PC-9 (cell line): ENCODE data around the gene ADORA2B.

ENCODE experiments used
- EZH2 ChIP-seq: fragments of 200-600 bp; sonication (generic); IDR thresholded peaks from 2 replicates; pipeline ENCODE4 v1.8.0; 2017; ENCODE audit warnings: antibody characterized with exemption, low read depth
- TF ChIP-seq, protein P1 (sequence below): fragments of 200-600 bp; sonication (generic); conservative IDR thresholded peaks from 2 replicates; pipeline ENCODE4 v1.6.1; 2017; ENCODE audit warnings: mixed run types, antibody characterized with exemption, mild to moderate bottlenecking, moderate library complexity

DNA sequence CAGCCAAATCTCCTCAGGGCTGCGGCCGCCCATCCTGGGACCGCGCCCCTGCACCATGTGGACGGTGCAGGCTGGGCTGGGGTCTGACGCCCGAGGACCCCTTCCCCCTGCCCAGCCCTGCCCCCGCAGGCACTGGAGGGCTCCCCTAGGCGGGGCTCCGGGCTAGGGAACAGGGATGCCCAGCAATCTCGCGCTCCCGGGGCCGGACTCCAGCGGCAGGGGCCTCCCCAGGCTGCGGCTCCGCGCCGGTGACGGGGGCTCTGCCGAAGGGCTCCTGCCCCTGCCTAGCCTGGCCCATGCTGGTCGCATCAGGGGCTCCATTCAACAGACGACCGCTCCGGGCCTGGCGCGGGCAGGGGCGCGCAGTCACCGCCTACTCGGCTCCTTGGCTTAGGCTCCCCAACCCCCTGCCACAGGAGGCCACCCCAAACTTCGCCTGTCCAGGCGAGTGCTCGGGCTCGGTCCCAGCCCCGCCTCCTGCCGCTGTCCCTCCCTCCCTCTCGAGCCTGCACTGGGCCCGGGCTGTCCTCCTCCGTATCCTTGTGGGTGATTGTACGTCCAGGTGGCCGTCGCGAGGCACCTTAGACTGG lies 27.4 kb upstream of the ADORA2B start:
- TF ChIP-seq, protein P1, sequence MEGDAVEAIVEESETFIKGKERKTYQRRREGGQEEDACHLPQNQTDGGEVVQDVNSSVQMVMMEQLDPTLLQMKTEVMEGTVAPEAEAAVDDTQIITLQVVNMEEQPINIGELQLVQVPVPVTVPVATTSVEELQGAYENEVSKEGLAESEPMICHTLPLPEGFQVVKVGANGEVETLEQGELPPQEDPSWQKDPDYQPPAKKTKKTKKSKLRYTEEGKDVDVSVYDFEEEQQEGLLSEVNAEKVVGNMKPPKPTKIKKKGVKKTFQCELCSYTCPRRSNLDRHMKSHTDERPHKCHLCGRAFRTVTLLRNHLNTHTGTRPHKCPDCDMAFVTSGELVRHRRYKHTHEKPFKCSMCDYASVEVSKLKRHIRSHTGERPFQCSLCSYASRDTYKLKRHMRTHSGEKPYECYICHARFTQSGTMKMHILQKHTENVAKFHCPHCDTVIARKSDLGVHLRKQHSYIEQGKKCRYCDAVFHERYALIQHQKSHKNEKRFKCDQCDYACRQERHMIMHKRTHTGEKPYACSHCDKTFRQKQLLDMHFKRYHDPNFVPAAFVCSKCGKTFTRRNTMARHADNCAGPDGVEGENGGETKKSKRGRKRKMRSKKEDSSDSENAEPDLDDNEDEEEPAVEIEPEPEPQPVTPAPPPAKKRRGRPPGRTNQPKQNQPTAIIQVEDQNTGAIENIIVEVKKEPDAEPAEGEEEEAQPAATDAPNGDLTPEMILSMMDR: no peak
- TF ChIP-seq EZH2: no peak
